H1 (cell line): ENCODE data around the gene CCR9. TPM values are rescaled to one million over a fixed set of nuclear protein-coding genes. Genes with fewer than 3 reads are reported as not detected.

Experiments
- CTCF ChIA-PET: fragments of 300-600 bp; sonication (Branson Sonifier 250); formaldehyde crosslinking; loops from one replicate; lab custom pipeline; 2021; ENCODE audit not compliant: partially characterized antibody; lab: Charles Lee
- POLR2A ChIA-PET: fragments of 300-600 bp; sonication (Branson Sonifier 250); formaldehyde crosslinking; loops from one replicate; lab custom pipeline; 2021; ENCODE audit warnings: inconsistent platforms; ENCODE audit not compliant: partially characterized antibody; lab: Charles Lee
- DNase-seq, 2 experiments: peaks; one replicate each; pipeline versions ENCODE4 v3.0.0 to v3.0.0-alpha.2; 2010 to 2022; ENCODE audit warnings: low spot score in 2 of 2, low read depth in 1 of 2, mixed read lengths in 1 of 2
- FAIRE-seq: peaks from 2 replicates; lab custom pipeline; 2011; peaks lifted over from hg19 to GRCh38; lab: Jason Lieb, UNC
- H2AFZ ChIP-seq: 2 replicates; pipeline ENCODE4 v1.8.1; 2012; ENCODE audit warnings: low read length, inconsistent platforms
- H2AK5ac ChIP-seq: 2 replicates; pipeline ENCODE4 v1.6.1; 2013; ENCODE audit warnings: low read depth, low read length
- H2BK120ac ChIP-seq: replicated peaks from 2 replicates; pipeline ENCODE3; 2013; ENCODE audit warnings: low read depth, low read length, inconsistent platforms
- H2BK12ac ChIP-seq: 2 replicates; pipeline ENCODE4 v1.6.1; 2013; ENCODE audit warnings: low read depth, low read length
- H2BK15ac ChIP-seq: 2 replicates; pipeline ENCODE4 v1.6.1; 2013; ENCODE audit warnings: low read length
- H2BK20ac ChIP-seq: 2 replicates; pipeline ENCODE4 v1.6.1; 2013; ENCODE audit warnings: low read length
- H2BK5ac ChIP-seq: 2 replicates; pipeline ENCODE4 v1.6.1; 2013; ENCODE audit warnings: low read depth, low read length
- H3K14ac ChIP-seq: 2 replicates; pipeline ENCODE4 v1.6.1; 2013; ENCODE audit warnings: inconsistent platforms; ENCODE audit not compliant: insufficient read length
- H3K18ac ChIP-seq: 2 replicates; pipeline ENCODE4 v1.6.1; 2013; ENCODE audit warnings: low read length; ENCODE audit errors: extremely low read depth
- H3K23ac ChIP-seq: 2 replicates; pipeline ENCODE4 v1.6.1; 2013; ENCODE audit warnings: inconsistent platforms; ENCODE audit not compliant: insufficient read length
- H3K23me2 ChIP-seq: 2 replicates; pipeline ENCODE4 v1.6.1; 2013; ENCODE audit warnings: low read depth, low read length
- H3K27ac ChIP-seq: 2 replicates; pipeline ENCODE4 v1.6.1; 2011; ENCODE audit warnings: low read depth, low read length, inconsistent platforms
- H3K27me3 ChIP-seq, 4 experiments: replicated peaks in 1 of 4; 1 replicate in 1 of 4; 2 replicates in 3 of 4; pipeline versions ENCODE4 v1.6.1 to v1.8.1; 2011 to 2013; ENCODE audit warnings: low read length in 3 of 4, mild to moderate bottlenecking in 3 of 4, inconsistent platforms in 2 of 4, mixed read lengths in 2 of 4, moderate library complexity in 1 of 4; ENCODE audit not compliant: control insufficient read depth in 3 of 4, insufficient read depth in 3 of 4; ENCODE audit errors: extremely low read depth in 1 of 4
- H3K36me3 ChIP-seq, 4 experiments: 2 replicates each; pipeline versions ENCODE4 v1.6.1 to v1.8.1; 2011 to 2013; ENCODE audit warnings: mild to moderate bottlenecking in 4 of 4, low read length in 3 of 4, moderate library complexity in 2 of 4, control low read depth in 1 of 4, inconsistent platforms in 1 of 4; ENCODE audit not compliant: insufficient read depth in 4 of 4, control insufficient read depth in 2 of 4
- H3K4ac ChIP-seq: replicated peaks from 2 replicates; pipeline ENCODE3; 2013; ENCODE audit warnings: low read length, low read depth, mixed read lengths, inconsistent platforms; ENCODE audit not compliant: insufficient read length
- H3K4me1 ChIP-seq, 4 experiments: replicated peaks in 1 of 4; 1 replicate in 1 of 4; 2 replicates in 3 of 4; pipeline versions ENCODE4 v1.6.1 to v1.8.1; 2011 to 2013; ENCODE audit warnings: low read length in 3 of 4, inconsistent platforms in 2 of 4, mixed read lengths in 1 of 4; ENCODE audit not compliant: insufficient read depth in 4 of 4, control insufficient read depth in 3 of 4
- H3K4me2 ChIP-seq, 2 experiments: 2 replicates each; pipeline versions ENCODE4 v1.6.1 to v1.8.1; 2011 to 2013; ENCODE audit warnings: low read depth in 2 of 2, low read length in 2 of 2, control low read depth in 1 of 2, inconsistent platforms in 1 of 2, mild to moderate bottlenecking in 1 of 2; ENCODE audit not compliant: insufficient read depth in 1 of 2
- H3K4me3 ChIP-seq, 4 experiments: fragments of 200-600, 300-600 bp in 1 of 4; sonication (generic), shearing (Covaris generic), sonication (Bioruptor Twin) in 1 of 4; 2 replicates each; pipeline versions ENCODE4 v1.5.1 to v1.8.1; 2011 to 2016; ENCODE audit warnings: low read length in 4 of 4, low read depth in 3 of 4, control low read depth in 2 of 4, inconsistent platforms in 2 of 4, mild to moderate bottlenecking in 2 of 4, mixed read lengths in 1 of 4, moderate library complexity in 1 of 4; ENCODE audit not compliant: insufficient read depth in 2 of 4; ENCODE audit errors: extremely low read depth in 1 of 4
- H3K56ac ChIP-seq: replicated peaks from 2 replicates; pipeline ENCODE3; 2013; ENCODE audit warnings: low read depth, mild to moderate bottlenecking, mixed read lengths, low read length, inconsistent platforms; ENCODE audit not compliant: insufficient read length
- H3K79me1 ChIP-seq: 2 replicates; pipeline ENCODE4 v1.6.1; 2013; ENCODE audit warnings: low read depth, low read length, control low read depth
- H3K79me2 ChIP-seq, 2 experiments: 2 replicates each; pipeline versions ENCODE4 v1.6.1 to v1.8.1; 2012 to 2013; ENCODE audit warnings: low read length in 2 of 2, mild to moderate bottlenecking in 2 of 2, inconsistent platforms in 1 of 2; ENCODE audit not compliant: insufficient read depth in 2 of 2, control insufficient read depth in 1 of 2
- H3K9ac ChIP-seq, 4 experiments: replicated peaks in 1 of 4; 1 replicate in 1 of 4; 2 replicates in 3 of 4; pipeline versions ENCODE4 v1.6.1 to v1.8.1; 2011 to 2013; ENCODE audit warnings: low read depth in 3 of 4, low read length in 3 of 4, control low read depth in 2 of 4, mild to moderate bottlenecking in 2 of 4, moderate library complexity in 2 of 4, inconsistent platforms in 1 of 4; ENCODE audit errors: extremely low read depth in 1 of 4
- H3K9me3 ChIP-seq, 2 experiments: 2 replicates each; pipeline versions ENCODE4 v1.6.1 to v1.8.1; 2012 to 2013; ENCODE audit warnings: mild to moderate bottlenecking in 2 of 2, moderate library complexity in 2 of 2, control low read depth in 1 of 2, inconsistent platforms in 1 of 2, low read depth in 1 of 2, low read length in 1 of 2, mixed read lengths in 1 of 2; ENCODE audit not compliant: insufficient read depth in 2 of 2
- H4K20me1 ChIP-seq, 2 experiments: replicated peaks in 1 of 2; 2 replicates each; pipeline versions ENCODE3 to v1.8.1; 2011 to 2013; ENCODE audit warnings: inconsistent platforms in 2 of 2, low read length in 2 of 2, mild to moderate bottlenecking in 1 of 2; ENCODE audit not compliant: insufficient read depth in 2 of 2, control insufficient read depth in 1 of 2
- H4K5ac ChIP-seq: 2 replicates; pipeline ENCODE4 v1.6.1; 2013; ENCODE audit warnings: low read length, low read depth, mixed read lengths, inconsistent platforms; ENCODE audit not compliant: insufficient read length
- H4K8ac ChIP-seq: 2 replicates; pipeline ENCODE4 v1.8.0; 2013; ENCODE audit warnings: mild to moderate bottlenecking, moderate library complexity, low read length, inconsistent platforms; ENCODE audit not compliant: insufficient read depth; ENCODE audit errors: extremely low read depth
- H4K91ac ChIP-seq: replicated peaks from 2 replicates; pipeline ENCODE3; 2013; ENCODE audit warnings: low read length, mixed read lengths, inconsistent platforms; ENCODE audit not compliant: insufficient read length
- ATF3 ChIP-seq: IDR thresholded peaks from 2 replicates; pipeline ENCODE4 v1.6.1; 2011; ENCODE audit warnings: low read depth, mild to moderate bottlenecking, low read length; ENCODE audit not compliant: insufficient read depth
- BACH1 ChIP-seq: IDR thresholded peaks from 2 replicates; pipeline ENCODE4 v1.6.1; 2012; ENCODE audit warnings: low read length, improper control_type of control experiment
- CEBPB ChIP-seq: IDR thresholded peaks from 2 replicates; pipeline ENCODE4 v1.6.1; 2012; ENCODE audit warnings: low read depth, low read length
- E2F6 ChIP-seq: IDR thresholded peaks from 2 replicates; pipeline ENCODE4 v1.6.1; 2012; ENCODE audit warnings: inconsistent platforms
- EP300 ChIP-seq, 2 experiments: IDR thresholded peaks; 1 replicate in 1 of 2; 2 replicates in 1 of 2; pipeline ENCODE4 v1.6.1; 2011 to 2012; ENCODE audit warnings: low read depth in 2 of 2, low read length in 2 of 2, mild to moderate bottlenecking in 2 of 2, borderline replicate concordance in 1 of 2, inconsistent platforms in 1 of 2, moderate library complexity in 1 of 2
- JUN ChIP-seq: IDR thresholded peaks from 2 replicates; pipeline ENCODE4 v1.6.1; 2011; ENCODE audit warnings: low read depth, mild to moderate bottlenecking, improper control_type of control experiment, low read length
- JUND ChIP-seq: IDR thresholded peaks from 2 replicates; pipeline ENCODE4 v1.6.1; 2011; ENCODE audit warnings: mild to moderate bottlenecking, improper control_type of control experiment, low read length
- KDM5A ChIP-seq: fragments of 200-600 bp; IDR thresholded peaks from 2 replicates; pipeline ENCODE4 v1.7.1; 2012; ENCODE audit warnings: mild to moderate bottlenecking, low read length, inconsistent platforms, mixed read lengths
- NANOG ChIP-seq: IDR thresholded peaks from 2 replicates; pipeline ENCODE4 v1.6.1; 2011; ENCODE audit warnings: low read length, low read depth, mild to moderate bottlenecking, inconsistent platforms; ENCODE audit not compliant: insufficient read depth, poor library complexity, severe bottlenecking
- NRF1 ChIP-seq: IDR thresholded peaks from 2 replicates; pipeline ENCODE4 v1.6.1; 2011; ENCODE audit warnings: mild to moderate bottlenecking, low read depth, low read length, improper control_type of control experiment
- WGBS, 2 experiments: shearing (Covaris generic) in 1 of 2; methylation state at CpG; one replicate each; pipeline versions ENCODE4 v1.1.6 to v1.1.7; 2013 to 2015; ENCODE audit warnings: low lambda C conversion rate in 2 of 2, mixed read lengths in 2 of 2, inconsistent platforms in 1 of 2, low coverage in 1 of 2, missing lambda C conversion rate in 1 of 2; ENCODE audit not compliant: insufficient replicate concordance in 2 of 2, insufficient coverage in 1 of 2, insufficient read length in 1 of 2; ENCODE audit errors: extremely low coverage in 1 of 2, missing lambda C conversion rate in 1 of 2; 5-methylcytosine and 5-hydroxymethylcytosine counted together
- polyA plus RNA-seq, 7 experiments: library from polyadenylated mRNA; depleted of rRNA in 3 of 7; stranded (reverse) in 5 of 7; unstranded in 2 of 7; fragments of >200 nt in 5 of 7; fragments of 200-250 nt in 2 of 7; gene quantifications; 1 replicate in 5 of 7; 2 replicates in 1 of 7; 4 replicates in 1 of 7; pipeline versions ENCODE4 v1.2.1 to v1.2.3, GENCODE V29; 2011 to 2013; ENCODE audit warnings: missing spikeins in 2 of 7, mixed read lengths in 2 of 7
- total RNA-seq: library from RNA; stranded (reverse); fragmentation: NEBNext Ultra II Directional; extraction: Animal tissue kit (Norgen Biotek cat#: 25700); gene quantifications from 2 replicates; pipeline ENCODE4 v1.2.1, GENCODE V29; 2021

The CCR9 gene
- total and polyA plus RNA-seq, 2 of the 8 experiments (the other 6 are each of a cell fraction or from before 2014, with no cell fraction given), result not detected

DNA sequence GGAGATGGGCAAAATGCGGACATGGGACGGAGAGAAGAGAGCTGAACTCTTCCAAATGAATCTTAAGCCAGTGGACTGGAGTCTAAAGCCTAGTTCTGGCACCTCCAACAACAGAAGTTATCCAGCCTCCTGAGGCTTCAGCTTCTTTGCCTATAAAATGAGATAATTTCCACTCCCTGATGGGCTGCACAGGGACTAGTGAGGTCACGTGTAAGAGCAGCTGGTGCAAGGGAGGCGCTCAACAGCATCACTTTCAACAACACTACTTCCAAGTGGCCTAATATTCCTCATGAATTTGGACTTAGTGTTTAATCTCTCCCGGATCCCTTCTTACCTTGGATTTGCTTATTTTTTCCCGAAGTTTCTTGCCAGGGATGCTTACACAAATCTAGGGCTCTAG lies 65.6 kb downstream of the CCR9 start:
- no peak overlapping the region for H3K18ac ChIP-seq
- H3K27me3 ChIP-seq, result no peaks in the 10 kb centered on the region; a peak in 1 of 7 replicates
- no peak overlapping the region for H3K9ac ChIP-seq
- H2BK20ac ChIP-seq, result no peak overlapping the region
- no peak overlapping the region for H4K8ac ChIP-seq
- H4K91ac ChIP-seq, result no peak overlapping the region
- H3K9me3 ChIP-seq, result no peaks in the 10 kb centered on the region
- H4K20me1 ChIP-seq, result peaks cover 0 to 2% of the 10 kb centered on the region in 2 experiments
- no peak overlapping the region for H3K14ac ChIP-seq
- no peak overlapping the region for H4K5ac ChIP-seq
- H3K79me1 ChIP-seq, result no peaks in the 10 kb centered on the region
- no peak overlapping the region for H2BK5ac ChIP-seq
- no peak overlapping the region for H2BK12ac ChIP-seq
- no peak overlapping the region for H3K4ac ChIP-seq
- 90% methylated on average over 6 of the region's 6 CpGs; no CpG with 5 or more reads in 1 of the 2 experiments for WGBS, 2 experiments
- no peak for FAIRE-seq
- H3K23me2 ChIP-seq, result no peaks in the 10 kb centered on the region
- H3K4me1 ChIP-seq, result no peaks in the 10 kb centered on the region
- H3K4me3 ChIP-seq, result no peak overlapping the region
- no peak overlapping the region for H2BK15ac ChIP-seq
- no peak overlapping the region for H2BK120ac ChIP-seq
- H3K4me2 ChIP-seq, result no peak overlapping the region
- H3K27ac ChIP-seq, result no peak overlapping the region
- H3K23ac ChIP-seq, result no peak overlapping the region
- H2AK5ac ChIP-seq, result no peak overlapping the region
- POLR2A ChIA-PET, result no interaction called here
- DNase-seq, result no peak
- no peak overlapping the region for H3K56ac ChIP-seq
- CTCF ChIA-PET, result interaction anchor here (1.2 to 2.7 kb wide), 3 partner anchors 9 to 17 kb away, joined by 4 to 20 read pairs (median 6); partner anchors contain the start of gene CXCR6
- TF ChIP-seq JUND, result no peak
- TF ChIP-seq EP300 (IDR thresholded peaks at IDR 0.05; ENCODE audit: borderline replicate concordance in 1 of 2, low read depth in 2 of 2, low read length in 2 of 2), result no peak
- TF ChIP-seq NRF1, result no peak
- TF ChIP-seq KDM5A, result no peak
- TF ChIP-seq BACH1, result no peak
- no peak for TF ChIP-seq E2F6
- TF ChIP-seq CEBPB, result no peak
- TF ChIP-seq NANOG, result no peak
- no peak for TF ChIP-seq JUN
- TF ChIP-seq ATF3, result no peak
- H3K36me3 ChIP-seq, result peaks cover 15 to 75% (median 60%) of the 10 kb centered on the region in 4 experiments; a peak in 7 of 8 replicates
- H2AFZ ChIP-seq, result no peak overlapping the region
- H3K79me2 ChIP-seq, result no peaks in the 10 kb centered on the region
